ENCODE data around the gene CHAT.

DNA sequence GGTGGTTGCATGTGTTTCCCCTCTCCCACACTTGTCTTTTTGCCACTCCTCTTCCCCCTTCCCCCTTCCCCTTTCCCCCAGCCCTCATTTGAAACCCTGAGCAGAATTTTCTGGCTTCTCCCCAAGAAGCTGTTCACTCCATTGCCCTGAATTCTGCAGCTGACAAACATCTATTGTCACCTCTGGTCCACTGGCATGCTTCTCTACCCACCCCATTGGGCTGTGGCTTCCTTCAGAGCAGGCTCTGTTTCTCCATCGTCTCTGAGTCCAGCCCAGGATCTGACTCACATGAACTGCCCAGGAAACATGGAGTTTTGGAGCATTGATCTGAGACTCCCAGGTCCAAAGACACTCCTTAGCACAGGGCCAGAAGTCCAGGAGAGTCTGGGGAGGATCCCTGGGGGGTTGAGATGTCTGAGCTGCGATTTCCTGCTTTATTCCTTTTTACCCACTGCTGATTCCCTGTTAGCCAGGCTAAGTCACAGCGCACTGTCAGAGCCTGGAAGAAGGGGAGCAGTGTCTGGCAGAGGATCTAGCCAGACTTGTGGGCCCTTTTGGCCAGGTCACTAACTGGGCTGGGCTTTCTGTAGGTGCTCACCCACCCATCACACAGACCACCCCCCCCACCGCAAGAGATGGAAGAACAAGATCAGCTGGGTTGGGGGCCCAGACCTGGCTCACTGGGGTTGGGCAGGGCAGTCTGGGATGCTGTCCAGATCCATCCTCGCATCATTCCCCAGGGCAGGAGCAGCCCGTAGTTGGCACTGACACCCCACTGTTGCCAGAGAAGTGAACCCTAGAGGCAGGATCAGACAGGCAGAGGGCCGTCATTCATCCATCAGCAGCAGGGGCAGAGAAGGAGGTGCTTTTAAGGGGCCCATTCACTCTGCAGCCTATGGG is 3.5 kb downstream of the CHAT start:
- TF ChIP-seq, protein P1, sequence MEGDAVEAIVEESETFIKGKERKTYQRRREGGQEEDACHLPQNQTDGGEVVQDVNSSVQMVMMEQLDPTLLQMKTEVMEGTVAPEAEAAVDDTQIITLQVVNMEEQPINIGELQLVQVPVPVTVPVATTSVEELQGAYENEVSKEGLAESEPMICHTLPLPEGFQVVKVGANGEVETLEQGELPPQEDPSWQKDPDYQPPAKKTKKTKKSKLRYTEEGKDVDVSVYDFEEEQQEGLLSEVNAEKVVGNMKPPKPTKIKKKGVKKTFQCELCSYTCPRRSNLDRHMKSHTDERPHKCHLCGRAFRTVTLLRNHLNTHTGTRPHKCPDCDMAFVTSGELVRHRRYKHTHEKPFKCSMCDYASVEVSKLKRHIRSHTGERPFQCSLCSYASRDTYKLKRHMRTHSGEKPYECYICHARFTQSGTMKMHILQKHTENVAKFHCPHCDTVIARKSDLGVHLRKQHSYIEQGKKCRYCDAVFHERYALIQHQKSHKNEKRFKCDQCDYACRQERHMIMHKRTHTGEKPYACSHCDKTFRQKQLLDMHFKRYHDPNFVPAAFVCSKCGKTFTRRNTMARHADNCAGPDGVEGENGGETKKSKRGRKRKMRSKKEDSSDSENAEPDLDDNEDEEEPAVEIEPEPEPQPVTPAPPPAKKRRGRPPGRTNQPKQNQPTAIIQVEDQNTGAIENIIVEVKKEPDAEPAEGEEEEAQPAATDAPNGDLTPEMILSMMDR (IDR thresholded peaks at IDR 0.05), result no peak
- TF ChIP-seq EZH2 (IDR thresholded peaks at IDR 0.05), result no peak
